SHP77 (cell line): Measurements from ENCODE around the gene CHD5.
"Not testable (repeated sequence)": the region's sequence is repeated elsewhere in the genome, so short reads cannot be mapped to it uniquely, and the experiment has no call there.

Experiments
- DNase-seq, 2 experiments: peaks; one replicate each; lab custom pipeline; 2025; lab: John Stamatoyannopoulos, UW

Gene CHD5

DNA sequence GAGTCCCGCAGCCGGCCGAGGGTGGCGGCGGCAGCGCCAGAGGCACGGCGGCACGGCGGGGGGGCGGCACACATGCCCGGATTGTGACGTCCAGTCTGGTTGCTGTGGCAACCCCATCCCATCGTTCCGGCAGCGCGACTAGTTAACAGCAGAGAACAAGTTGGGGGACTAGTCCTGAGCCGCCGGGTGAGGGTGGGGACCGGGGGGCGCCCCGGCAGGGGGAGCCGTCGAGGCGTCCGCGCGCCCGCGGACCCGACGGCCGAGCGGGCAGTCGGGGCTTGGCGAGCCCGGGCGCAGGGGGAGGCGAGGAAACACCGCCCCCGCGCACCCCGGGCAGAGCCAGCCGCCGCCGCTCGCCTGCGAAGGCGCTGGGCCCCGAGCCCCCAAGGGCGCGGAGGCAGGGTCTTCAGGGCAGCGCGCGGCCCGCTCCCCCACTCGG, at the start of gene CHD5:
Gene CHD5 (minus strand): TSS at position 54 of the 439 bp plus-strand sequence. CDS start 298 bp downstream, outside the sequence.
- DNase-seq, result peak in 1 of 2 experiments; percentile 22

DNA sequence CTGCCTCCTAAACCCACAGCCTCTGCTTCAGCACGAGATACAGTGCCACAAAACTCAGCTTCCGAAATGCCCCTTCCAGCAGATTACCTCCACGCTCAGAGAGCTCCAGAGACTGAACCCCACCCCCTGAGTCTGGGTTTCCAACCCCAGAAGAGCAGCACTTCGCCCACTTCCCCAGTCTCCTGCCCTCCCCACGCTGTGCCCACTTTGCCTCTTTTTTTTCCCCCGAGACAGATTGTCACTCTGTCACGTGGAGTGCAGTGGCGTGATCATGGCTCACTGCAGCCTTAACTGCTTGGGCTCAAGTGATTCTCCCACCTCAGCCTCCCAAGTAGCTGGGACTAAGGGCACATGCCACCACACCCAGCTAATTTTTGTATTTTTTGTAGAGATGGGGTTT, 45.5 kb upstream of the CHD5 start:
- no peak for DNase-seq

DNA sequence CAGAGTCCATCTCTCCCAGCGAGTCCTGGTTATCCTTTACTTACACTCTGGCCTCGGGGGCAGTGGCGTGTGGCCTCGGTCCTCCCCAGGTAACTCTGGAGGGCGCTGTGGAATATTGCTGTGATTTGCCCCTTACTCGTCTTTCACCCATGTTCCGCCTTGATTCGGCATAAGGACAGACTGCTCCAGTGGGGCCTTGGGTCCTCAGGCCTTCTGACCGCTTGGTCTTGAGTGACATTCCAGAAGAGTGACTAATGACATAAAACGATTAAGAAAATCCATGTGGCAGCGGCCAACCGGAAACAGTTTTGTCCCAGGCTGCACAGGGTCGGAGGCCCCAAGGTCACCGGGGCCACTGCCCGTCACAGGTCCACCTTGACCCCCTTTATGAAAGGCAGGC, 44.6 kb upstream of the CHD5 start:
- no peak for DNase-seq

DNA sequence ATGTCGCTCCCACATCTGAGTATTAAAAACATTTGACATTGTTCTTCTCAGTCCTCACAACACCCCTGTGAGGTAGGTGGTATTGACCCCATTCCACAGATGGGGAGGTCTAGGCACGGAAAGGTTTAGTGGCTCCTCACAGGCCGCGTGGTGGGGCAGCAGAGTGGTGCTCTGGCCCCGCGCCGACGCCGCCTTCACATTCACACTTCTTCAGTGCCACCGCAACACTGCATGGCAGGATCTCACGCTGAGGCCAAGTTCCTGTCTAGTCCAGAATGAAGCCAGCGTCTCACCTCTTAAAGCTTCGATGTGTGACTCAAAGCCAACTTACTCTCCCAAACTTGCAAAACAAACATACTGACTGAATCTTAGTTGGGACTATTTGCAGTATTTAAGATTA, 43.5 kb upstream of the CHD5 start:
- DNase-seq, result no peak

DNA sequence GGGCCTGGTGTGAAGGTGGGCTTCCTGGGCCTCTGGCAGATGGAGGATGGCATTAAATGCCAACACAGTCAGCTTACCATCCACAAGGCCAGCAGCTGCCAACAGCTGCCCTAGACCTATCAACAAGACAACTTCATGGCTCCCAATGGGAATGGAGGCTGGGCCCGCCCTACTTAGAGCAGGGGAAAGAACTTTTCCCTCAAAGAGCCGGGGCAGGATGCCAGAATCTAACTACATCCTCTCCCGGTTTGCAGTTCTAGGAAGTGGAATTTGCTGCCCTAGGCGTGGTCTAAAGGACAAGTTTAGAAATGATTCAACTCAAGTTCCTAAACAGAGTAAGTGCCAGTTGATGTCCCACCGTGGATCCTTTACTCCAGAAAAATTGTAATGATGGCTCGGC, 42.5 kb upstream of the CHD5 start:
- no peak for DNase-seq

DNA sequence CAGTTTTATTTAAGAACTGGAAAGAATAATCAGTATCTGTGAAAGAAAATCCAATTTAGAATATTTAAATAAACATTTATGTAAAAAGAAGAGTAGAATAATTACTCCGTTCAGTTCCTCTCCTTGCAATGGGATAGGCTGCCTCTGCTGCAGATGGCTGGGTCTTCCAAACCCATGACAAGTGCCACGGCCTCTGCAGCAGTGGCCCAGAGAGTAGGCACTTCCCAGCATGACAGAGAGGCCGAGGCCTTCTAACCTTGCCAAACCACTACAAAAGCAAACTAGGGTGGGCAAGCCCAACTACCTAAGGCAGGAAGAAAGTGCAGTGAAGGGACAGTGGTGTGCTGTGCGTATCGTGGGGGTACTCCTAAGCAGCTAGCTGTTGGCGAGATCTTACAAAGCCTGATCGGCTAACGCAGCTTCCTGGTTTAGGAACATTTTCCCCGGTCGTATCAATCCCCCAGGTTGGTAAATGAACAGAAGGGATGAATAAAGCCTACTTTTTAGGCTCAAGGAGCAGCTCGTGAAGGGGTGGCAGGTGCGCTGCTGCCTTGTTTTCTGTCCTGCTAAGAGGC, 41.2 kb upstream of the CHD5 start:
- DNase-seq, result no peak

DNA sequence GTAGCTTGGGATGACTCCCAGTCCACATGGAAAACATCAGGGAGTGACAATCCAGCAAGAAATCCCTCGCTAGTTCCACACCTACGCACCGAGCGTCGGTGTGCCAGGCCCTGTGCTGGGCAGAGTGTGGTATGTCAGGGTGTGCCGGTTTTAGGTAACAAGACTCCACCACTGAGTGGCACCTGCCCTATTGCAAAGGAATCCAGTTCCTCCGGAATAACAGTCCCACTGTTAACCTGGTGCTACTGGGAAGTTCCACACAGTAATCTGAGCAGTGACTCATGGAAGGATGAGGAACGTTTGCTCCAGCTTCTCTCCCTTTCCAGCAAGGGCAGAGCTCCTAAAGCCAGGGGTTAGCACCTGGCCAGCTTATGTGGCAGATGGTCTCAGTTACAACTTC, 40.1 kb upstream of the CHD5 start:
- no peak for DNase-seq

DNA sequence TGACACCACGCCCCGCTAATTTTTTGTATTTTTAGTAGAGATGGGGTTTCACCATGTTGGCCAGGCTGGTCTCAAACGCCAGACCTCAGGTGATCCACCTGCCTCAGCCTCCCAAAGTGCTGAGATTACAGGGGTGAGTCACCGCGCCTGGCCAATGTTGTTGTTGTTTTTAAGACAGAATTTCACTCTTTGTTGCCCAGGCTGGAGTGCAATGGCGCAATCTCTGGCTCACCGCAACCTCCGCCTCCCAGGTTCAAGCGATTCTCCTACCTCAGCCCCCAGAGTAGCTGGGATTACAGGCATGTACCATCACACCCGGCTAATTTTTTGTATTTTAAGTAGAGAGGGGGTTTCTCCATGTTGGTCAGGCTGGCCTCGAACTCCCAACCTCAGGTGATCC, 39.5 kb upstream of the CHD5 start:
- DNase-seq, result not testable (repeated sequence)

DNA sequence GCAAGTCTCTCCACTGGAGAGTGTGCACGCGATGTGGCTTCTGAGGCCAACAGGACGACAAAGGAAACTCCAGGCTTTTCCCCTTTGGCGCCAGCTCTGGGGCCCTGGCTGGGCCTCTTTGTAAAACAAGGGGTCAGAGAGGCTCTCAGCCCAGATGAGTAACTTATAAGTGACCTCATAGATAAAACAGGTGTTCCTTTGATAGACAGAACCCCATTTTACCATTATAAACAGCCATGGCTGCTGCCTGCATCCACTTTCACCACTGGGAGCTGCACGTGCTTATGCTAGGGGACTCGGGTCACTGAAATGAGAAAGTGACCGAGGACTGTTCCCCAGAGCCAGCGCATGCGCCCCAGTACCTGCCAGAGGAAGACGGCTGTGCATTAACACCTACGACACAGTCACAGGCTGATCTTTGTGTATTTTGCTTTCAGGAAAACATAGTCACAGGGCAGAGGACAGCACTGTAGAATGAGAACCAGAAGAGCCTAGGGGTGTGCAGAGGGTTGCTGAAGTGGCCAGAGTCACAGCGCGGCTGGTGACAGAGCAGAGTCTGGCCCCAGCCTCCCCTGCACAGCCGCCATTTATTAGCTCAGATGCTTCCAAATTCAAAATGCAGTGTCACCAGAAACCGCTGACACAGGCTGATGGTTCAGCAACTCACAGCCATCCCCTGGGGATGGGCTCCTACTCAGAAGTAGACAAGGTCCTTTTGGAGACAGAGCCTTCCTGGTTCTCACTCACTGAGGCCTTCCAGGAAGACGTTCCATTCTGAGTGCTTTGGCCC, 38.4 kb upstream of the CHD5 start:
- no peak for DNase-seq

DNA sequence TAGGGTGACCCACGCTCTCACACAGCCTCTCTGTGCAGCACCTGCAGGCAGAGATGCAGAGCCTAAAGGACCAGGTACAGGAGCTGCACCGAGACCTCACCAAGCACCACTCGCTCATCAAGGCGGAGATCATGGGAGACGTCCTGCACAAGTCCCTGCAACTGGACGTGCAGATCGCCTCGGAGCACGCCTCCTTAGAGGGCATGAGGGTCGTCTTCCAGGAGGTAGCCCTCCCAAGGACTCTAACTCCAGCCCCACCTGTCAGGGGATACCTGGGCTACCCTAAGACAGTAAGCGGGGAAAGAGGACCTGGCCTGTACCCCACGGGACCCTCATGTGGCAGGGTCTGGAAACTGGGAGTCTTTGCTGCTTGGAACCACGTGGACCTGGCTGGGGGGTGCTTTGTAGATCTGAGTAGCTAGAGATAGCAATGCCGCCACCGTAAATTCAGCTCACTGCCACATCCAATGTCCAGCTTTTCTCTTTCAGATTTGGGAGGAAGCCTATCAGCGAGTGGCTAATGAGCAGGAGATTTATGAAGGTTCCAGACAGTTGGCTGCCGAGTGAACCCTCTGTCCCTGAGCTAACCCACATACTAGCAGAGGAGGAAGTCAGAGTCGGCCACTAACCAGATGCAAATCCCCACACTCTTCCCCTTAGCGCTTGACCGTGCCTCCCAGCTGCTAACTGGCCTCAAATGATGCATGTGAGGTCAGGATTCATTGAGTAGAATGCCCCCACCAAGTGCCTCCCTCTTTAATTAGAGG, 32.3 kb upstream of the CHD5 start:
- no peak for DNase-seq

DNA sequence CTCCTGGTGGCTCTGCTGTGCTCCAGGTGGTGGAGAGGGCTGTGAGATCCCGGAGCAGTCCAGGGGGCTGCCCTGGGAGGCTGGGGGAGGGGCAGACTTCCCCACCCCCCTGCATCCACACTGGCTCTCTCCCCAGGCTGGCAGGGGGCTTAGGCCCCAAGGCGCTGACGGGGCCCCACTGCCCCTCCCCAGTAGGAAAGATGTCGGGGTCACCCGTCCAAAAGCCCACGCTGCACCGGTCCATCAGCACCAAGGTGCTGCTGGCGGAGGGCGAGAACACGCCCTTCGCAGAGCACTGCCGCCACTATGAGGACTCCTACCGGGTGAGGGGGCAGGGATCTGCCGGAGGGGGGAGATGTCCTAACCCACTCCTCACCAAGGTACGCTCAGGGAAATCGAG, 31.6 kb upstream of the CHD5 start:
- no peak for DNase-seq

DNA sequence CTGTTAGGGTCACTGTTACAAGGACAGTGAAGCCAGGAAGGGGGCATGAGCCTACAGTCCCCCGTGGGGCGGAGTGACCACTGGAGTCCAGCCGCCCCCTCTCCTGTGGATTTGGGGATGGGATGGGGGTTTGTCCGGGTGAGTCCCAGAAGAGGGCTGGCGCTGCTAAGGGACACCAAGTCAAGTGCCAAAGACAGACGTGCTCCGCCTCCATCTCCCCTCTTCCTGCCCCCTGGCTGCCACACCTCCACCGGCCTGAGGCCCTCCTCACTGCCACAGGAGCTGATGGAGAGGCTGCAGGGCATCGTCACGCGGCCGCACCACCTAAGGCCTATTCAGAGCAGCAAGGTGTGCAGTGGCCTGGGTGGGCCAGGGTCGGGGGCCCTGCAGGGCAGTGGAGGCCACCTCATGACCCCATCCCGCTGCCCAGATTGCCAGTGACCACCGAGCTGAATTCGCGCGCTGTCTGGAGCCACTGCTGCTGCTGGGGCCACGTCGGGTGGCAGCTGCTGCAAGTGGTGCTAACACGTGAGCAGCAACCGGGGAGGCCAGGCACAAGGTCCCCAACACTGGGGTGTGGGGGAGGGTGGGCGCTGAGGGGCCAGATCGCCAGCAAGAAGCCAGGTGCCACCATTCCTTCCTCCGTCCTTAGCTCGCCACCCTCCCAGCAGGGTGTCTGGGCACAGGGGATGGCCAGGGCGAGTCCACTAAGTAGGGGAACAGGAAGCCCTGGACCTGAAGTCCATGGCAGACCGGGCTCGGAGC, 30.7 kb upstream of the CHD5 start:
- no peak for DNase-seq

DNA sequence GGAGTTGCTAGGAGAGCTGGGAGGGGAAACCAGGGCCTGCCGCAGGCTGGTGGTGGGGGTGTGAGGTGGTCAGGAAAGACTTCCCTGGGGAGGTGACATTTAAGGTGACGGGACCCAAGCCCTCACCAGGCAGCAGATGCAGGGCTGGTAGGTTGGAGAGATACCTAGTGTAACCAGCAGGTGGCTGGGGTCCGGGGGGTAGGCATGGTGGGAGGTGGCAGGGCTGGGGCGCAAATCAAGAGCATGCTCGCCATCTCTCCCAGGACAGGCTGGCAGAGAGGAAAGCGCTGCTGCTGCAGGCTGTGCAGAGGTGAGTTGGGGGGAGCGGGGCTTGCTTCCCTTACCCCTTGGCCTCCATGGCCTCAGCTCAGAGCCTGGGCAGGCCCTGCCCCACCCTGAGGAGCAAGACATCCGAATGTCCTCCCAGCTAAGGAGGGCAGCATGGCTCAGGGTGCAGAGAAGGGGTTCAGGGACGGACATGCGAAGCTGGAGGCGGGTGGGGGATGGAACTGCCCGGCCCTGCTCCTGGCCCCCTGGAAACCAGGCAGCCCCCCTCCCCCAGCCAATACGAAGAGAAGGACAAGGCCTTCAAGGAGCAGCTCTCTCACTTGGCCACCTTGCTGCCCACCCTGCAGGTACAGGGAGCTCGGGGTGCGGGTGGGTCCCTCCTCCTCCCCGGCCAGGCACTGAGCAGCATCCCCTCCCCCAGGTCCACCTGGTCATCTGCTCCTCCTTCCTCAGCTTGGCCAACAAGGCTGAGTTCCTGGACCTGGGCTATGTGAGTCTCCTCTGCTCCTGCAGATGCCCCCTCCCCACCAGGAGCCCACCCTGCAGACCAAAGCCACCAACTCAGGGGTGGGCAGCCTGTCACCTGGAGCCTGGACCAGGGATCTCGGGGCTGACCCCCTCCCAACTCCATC, 29.8 kb upstream of the CHD5 start:
- peak; percentile 5 to 19 for DNase-seq

DNA sequence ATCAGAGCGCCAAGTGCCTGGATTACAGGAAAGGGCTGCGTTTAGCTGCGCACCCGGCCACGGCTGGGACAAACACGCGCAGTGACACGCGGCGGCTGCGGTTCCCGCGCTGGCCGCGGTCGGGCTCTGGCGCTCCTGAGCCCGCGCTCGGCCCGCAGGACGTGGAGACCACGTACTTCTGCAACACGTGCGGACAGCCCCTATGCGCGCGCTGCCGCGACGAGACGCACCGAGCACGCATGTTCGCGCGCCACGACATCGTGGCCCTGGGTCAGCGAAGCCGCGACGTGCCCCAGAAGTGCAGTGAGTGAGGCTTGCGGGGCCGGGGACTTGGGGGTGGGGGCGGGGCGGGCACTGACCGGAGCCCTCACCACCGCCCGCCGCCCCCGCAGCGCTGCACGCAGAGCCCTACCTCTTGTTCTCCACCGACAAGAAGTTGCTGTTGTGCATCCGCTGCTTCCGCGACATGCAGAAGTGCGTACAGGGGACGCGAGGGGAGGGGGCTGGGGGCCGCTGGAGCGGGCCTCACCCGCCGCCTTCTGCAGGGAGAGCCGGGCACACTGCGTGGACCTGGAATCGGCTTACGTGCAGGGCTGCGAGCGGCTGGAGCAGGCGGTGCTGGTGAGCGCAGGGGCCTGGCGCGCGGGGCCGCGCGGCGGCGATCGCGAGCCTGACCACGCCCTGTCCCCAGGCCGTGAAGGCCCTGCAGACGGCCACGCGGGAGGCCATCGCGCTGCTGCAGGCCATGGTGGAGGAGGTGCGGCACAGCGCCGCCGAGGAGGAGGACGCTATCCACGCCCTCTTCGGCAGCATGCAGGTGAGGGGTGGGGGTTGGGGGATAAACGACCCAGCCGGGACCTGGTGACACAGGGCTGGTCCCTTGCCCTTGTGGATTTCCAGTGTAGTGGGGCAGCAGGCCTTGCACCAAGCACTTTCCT, 28.9 kb upstream of the CHD5 start:
- DNase-seq, result peak in 1 of 2 experiments; percentile 27

DNA sequence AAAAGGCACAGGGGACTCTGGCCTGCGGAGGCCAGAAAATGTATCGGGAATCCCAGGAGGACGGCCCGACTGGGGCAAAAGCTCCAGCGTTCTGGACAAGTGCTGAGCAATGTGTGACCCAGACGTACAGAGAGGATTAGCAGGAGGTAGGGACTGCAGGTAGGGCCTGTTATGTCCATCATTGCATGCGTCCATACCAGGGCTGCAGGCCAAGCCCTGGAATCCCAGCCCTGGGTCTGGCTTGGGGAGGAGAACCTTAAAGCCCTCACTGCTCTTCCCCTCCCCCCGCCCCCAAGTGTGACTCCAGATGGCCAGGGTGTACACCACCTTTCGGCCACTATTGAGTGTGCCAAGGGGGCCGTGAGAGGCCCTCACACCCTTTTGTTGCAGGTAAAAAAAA, 27.8 kb upstream of the CHD5 start:
- DNase-seq, result no peak

DNA sequence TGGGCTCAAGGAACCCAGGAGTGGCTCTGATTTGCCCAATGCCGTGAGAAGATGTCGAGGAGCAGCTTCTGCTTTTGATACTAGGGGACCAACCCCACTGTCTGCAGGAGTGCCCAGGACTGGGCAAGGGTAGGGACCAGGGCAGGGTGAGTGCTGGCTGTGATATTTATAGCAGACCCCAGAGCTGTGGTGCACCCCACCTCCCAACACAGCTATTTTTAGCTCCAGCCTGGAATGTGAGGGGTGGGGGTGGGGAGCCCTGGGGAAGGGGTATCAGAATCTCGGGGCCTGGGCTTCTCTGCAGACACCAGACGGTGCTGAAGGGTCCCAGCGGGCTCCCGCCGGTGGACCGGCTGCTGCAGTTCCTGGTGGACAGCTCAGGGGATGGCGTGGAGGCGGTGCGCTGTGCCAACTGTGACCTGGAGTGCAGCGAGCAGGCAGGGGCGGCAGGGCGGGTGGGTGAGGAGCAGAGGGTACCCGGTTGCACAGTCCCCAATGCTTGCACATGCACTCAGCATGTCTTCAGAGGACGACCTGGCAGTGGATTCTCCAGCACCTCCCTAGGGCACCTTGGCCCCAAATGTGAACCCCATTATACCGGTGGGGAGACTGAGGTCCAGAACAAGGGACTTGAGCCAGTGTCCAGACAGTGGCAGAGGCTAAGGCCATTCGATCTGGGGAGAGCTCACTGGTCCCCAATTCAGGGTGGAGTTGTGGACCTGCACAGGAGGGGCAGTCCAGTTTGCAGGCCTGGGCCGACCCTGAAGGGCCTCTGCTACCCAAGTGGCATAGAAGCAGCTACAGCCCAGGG, 27.2 kb upstream of the CHD5 start:
- DNase-seq, result no peak

DNA sequence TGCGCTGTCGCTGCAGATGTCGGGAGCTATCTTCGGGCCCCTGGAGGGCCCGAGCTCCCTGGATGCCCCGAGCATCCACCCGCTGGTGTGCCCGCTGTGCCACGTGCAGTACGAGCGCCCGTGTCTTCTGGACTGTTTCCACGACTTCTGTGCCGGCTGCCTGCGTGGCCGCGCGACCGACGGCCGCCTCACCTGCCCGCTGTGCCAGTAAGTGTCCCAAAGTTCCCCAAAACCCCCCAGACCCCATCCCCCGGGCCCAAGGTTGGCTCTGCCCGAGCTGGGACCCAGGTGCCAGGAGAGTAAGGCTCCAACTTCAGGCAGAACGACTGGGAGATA, 26.4 kb upstream of the CHD5 start:
- DNase-seq, result no peak

DNA sequence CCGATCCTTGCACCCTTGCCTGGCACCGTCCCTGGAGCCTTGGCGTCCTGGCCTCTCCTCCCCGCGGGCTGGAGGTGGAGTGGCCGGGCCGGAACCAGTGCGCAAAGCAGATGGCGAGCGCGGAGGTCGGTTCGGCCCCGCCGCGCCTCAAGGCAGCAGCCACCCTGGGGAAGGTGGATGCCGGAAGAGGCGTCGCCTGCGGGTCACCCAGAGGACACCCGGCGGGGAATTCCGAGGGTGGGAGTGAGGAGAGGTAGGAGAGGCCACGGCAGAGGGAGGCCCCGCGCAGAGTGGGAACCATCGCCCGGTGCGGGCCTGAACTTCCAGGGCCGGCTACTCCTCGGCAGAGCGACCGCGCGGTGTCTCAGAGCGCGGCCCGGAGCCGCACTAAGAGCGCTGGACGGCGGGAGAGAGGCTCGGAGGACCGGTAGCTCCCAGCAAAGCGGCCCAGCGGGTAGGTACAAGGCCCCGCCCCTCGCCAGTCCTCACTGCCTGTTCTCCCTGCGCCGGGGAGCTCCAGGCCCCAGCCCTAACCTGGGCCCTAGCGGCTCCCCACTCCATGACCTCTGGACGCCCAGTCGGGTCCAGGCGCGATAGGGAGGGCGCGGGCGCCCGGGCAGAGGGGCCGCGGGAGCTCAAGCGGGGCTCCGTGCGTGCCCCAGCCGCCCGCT, 25.9 kb upstream of the CHD5 start, which contains the start of gene RNF207:
Gene RNF207 (plus strand): TSS at position 271 of the 671 bp plus-strand sequence. CDS start 417 bp downstream, outside the sequence.
- peak; percentile 5 to 45 for DNase-seq

DNA sequence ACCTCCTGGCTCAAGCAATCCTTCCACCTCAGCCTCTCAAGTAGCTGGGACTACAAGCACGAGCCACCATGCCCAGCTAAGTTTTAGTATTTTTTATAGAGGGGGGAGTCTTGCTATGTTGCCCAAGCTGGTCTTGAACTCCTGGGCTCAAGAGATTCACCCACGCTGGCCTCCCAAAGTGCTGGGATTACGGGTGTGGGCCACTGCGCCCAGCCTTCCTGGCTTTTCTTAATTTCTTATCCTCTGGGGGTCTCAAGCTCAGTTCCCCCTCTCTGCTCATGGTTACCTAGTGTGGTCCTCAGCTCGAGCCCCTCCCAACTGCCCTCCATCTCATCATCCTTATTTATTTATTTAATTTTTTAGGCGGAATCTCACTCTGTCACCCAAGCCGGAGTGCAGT, 22.1 kb upstream of the CHD5 start:
- no peak for DNase-seq
